GOT3 (cell line): ENCODE data around the gene ABHD17C.

ENCODE experiments used
- DNase-seq: peaks from one replicate; lab custom pipeline; 2025; ENCODE audit warnings: mixed read lengths; lab: John Stamatoyannopoulos, UW

The ABHD17C gene

GRCh38 chr15:80689716-80690115, 5.4 kb upstream of the ABHD17C start:
- no peak for DNase-seq

GRCh38 chr15:80691575-80691974, 3.5 kb upstream of the ABHD17C start:
- DNase-seq: no peak

- no peak for DNase-seq
Measured at GRCh38 chr15:80693682-80694610, 1.2 kb upstream of the ABHD17C start.

GRCh38 chr15:80694611-80695098, 455 bp upstream of the ABHD17C start:
- DNase-seq: no peak

GRCh38 chr15:80695911-80696661, 976 bp downstream of the ABHD17C start:
- no peak for DNase-seq

GRCh38 chr15:80697075-80697685, 2.1 kb downstream of the ABHD17C start:
- no peak for DNase-seq

- no peak for DNase-seq
Measured at GRCh38 chr15:80698676-80699075, 3.6 kb downstream of the ABHD17C start.

- no peak for DNase-seq
Measured at GRCh38 chr15:80699981-80700380, 4.9 kb downstream of the ABHD17C start.

GRCh38 chr15:80701676-80702311, 6.7 kb downstream of the ABHD17C start:
- DNase-seq: no peak

GRCh38 chr15:80703081-80703480, 8.0 kb downstream of the ABHD17C start:
- no peak for DNase-seq

GRCh38 chr15:80703965-80704364, 8.9 kb downstream of the ABHD17C start:
- no peak for DNase-seq

- no peak for DNase-seq
Measured at GRCh38 chr15:80706161-80706560, 11.1 kb downstream of the ABHD17C start.

GRCh38 chr15:80709542-80709941, 14.4 kb downstream of the ABHD17C start:
- DNase-seq: no peak

GRCh38 chr15:80710635-80711554, 15.8 kb downstream of the ABHD17C start:
- DNase-seq: no peak

GRCh38 chr15:80711886-80712285, 16.8 kb downstream of the ABHD17C start:
- no peak for DNase-seq

- no peak for DNase-seq
Measured at GRCh38 chr15:80712956-80713355, 17.8 kb downstream of the ABHD17C start.

GRCh38 chr15:80721476-80721875, 26.4 kb downstream of the ABHD17C start:
- DNase-seq: no peak

- DNase-seq: no peak
Measured at GRCh38 chr15:80722811-80723210, 27.7 kb downstream of the ABHD17C start.

- no peak for DNase-seq
Measured at GRCh38 chr15:80727196-80727595, 32.1 kb downstream of the ABHD17C start.

GRCh38 chr15:80727596-80727995, 32.5 kb downstream of the ABHD17C start:
- DNase-seq: no peak

- DNase-seq: no peak
Measured at GRCh38 chr15:80730387-80730786, 35.3 kb downstream of the ABHD17C start.
